SK-N-SH (cell line): ENCODE results near the gene COL8A1.

Experiments used
- MXI1 ChIP-seq: IDR thresholded peaks from 2 replicates; pipeline ENCODE4 v1.6.1; 2012; ENCODE audit warnings: mild to moderate bottlenecking, low read depth, low read length, improper control_type of control experiment
- RAD21 ChIP-seq: IDR thresholded peaks from 2 replicates; pipeline ENCODE4 v1.6.1; 2012; ENCODE audit warnings: mild to moderate bottlenecking, low read length
- REST ChIP-seq: IDR thresholded peaks from 2 replicates; pipeline ENCODE4 v1.6.1; 2012; ENCODE audit warnings: mild to moderate bottlenecking, low read depth, low read length, moderate library complexity
- RFX5 ChIP-seq: IDR thresholded peaks from 2 replicates; pipeline ENCODE4 v1.6.1; 2012; ENCODE audit warnings: mild to moderate bottlenecking, improper control_type of control experiment, low read length
- TF ChIP-seq, protein P1 (sequence below): fragments of 200-600 bp; sonication (generic); IDR thresholded peaks from 2 replicates; pipeline ENCODE4 v1.6.1; 2017; ENCODE audit warnings: antibody characterized with exemption, mild to moderate bottlenecking, moderate library complexity
- TF ChIP-seq, protein P2 (sequence below): IDR thresholded peaks from 2 replicates; pipeline ENCODE4 v1.4.0; 2012; ENCODE audit warnings: low read depth

DNA sequence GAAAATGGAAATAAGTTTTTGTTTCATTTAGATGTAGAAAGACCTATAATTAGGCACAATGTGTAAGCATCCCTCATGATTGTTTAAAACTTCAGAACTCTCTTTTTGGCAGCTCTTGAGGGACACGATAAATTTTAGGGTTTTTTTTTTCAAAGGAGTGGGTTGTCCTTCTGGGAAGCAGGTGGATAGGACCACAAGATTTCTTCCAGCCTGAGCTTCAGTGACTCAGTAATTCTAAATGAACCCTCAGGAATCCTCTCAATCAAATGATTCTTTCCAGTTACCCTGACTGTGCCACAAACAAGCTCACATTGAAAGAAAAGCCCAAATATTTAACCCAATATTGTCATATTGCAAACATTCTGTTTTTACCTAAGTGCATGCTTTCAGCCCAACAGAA is 45.1 kb downstream of the COL8A1 start:
- TF ChIP-seq, protein P1, sequence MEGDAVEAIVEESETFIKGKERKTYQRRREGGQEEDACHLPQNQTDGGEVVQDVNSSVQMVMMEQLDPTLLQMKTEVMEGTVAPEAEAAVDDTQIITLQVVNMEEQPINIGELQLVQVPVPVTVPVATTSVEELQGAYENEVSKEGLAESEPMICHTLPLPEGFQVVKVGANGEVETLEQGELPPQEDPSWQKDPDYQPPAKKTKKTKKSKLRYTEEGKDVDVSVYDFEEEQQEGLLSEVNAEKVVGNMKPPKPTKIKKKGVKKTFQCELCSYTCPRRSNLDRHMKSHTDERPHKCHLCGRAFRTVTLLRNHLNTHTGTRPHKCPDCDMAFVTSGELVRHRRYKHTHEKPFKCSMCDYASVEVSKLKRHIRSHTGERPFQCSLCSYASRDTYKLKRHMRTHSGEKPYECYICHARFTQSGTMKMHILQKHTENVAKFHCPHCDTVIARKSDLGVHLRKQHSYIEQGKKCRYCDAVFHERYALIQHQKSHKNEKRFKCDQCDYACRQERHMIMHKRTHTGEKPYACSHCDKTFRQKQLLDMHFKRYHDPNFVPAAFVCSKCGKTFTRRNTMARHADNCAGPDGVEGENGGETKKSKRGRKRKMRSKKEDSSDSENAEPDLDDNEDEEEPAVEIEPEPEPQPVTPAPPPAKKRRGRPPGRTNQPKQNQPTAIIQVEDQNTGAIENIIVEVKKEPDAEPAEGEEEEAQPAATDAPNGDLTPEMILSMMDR, result no peak
- TF ChIP-seq MXI1 (no peak), RAD21 (no peak), REST (no peak), RFX5 (no peak)
- TF ChIP-seq, protein P2, sequence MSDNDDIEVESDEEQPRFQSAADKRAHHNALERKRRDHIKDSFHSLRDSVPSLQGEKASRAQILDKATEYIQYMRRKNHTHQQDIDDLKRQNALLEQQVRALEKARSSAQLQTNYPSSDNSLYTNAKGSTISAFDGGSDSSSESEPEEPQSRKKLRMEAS, result no peak
